C4-2B (cell line): Measurements from ENCODE around the gene RTL9.

ENCODE experiments used
- H3K27ac ChIP-seq: fragments of 450-650 bp; 2 replicates; pipeline ENCODE4 v1.5.1; 2017
- CTCF ChIP-seq: fragments of 450-650 bp; conservative IDR thresholded peaks from 2 replicates; pipeline ENCODE4 v1.5.1; 2017; ENCODE audit warnings: mild to moderate bottlenecking
- ZFX ChIP-seq: fragments of 450-650 bp; IDR thresholded peaks from 2 replicates; pipeline ENCODE4 v1.6.1; 2017

The RTL9 gene

GRCh38 chrX:110317061-110317819 is 41.4 kb upstream of the RTL9 start:
- TF ChIP-seq CTCF (no peak), ZFX (no peak)
- H3K27ac ChIP-seq: peak overlapping the region; percentile 91

GRCh38 chrX:110317820-110318663 is 40.6 kb upstream of the RTL9 start, which contains the start of gene AMMECR1:
AMMECR1 (minus strand) TSS chrX:110318085; CDS start chrX:110318071, 14 bp downstream.
- peak within 1 kb of the TSS; percentile 91 for H3K27ac ChIP-seq

DNA sequence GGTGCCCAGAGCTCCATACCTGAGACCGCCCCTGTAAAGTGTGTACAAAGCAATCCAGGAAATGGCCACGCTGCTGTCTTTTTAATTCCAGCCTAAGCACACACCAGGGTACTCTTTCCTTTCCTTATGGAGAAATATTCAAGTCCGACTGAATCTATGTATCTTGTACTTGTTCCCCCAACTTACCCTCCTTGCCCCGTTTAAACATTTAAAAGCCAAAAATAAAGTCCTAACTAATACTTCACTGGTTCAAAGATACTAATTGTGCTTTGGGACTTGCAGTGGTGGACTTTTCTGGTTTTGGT is 40.0 kb upstream of the RTL9 start:
- TF ChIP-seq ZFX (no peak), CTCF (no peak)
- H3K27ac ChIP-seq: peak overlapping the region; percentile 91

More at GRCh38 chrX:110317820-110318663, 40.6 kb upstream of the RTL9 start, which contains the start of gene AMMECR1:
- TF ChIP-seq CTCF: no peak
- TF ChIP-seq ZFX: no peak

GRCh38 chrX:110320381-110320987 is 38.2 kb upstream of the RTL9 start:
- no peak for TF ChIP-seq CTCF
- TF ChIP-seq ZFX: no peak
- H3K27ac ChIP-seq: no peak overlapping the region

DNA sequence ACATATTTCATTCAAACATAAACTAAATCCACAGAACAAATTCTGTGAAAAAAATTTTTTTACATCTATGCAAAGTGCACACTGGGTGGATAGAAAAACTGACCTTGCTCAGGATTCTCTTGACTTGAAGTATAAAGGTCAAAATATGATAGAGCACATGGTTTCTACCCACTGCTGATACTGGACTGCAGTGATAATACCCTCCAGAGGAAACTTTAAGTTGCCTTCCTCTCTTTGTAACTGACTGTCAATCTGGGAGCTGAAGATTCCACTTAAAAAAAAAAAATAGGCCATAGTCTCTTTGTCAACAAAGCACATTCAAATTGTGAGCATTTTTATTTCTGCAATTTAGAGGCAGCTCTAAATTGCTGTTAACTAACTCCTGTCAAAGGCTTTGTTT is 37.6 kb upstream of the RTL9 start:
- TF ChIP-seq ZFX (no peak), CTCF (no peak)
- no peak overlapping the region for H3K27ac ChIP-seq

DNA sequence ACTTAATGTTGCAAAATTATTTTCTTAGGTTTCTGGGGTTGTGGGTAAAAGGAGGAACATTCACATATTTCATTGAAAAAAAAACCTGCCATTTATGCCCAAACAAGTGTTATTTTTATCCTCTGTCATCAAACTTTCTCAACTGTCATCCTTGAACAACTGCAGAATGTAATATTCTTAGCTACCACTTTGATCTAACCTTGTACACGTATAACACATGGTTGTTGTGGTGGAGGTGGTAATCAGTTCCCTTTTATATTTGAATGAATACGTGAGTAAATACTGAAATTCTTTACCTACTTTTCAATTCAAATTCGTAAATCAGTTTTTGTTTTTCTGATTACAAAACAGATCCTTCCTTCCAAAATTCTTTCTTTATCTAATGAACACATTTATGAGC is 37.0 kb upstream of the RTL9 start:
- H3K27ac ChIP-seq: no peak overlapping the region
- no peak for TF ChIP-seq CTCF
- no peak for TF ChIP-seq ZFX

DNA sequence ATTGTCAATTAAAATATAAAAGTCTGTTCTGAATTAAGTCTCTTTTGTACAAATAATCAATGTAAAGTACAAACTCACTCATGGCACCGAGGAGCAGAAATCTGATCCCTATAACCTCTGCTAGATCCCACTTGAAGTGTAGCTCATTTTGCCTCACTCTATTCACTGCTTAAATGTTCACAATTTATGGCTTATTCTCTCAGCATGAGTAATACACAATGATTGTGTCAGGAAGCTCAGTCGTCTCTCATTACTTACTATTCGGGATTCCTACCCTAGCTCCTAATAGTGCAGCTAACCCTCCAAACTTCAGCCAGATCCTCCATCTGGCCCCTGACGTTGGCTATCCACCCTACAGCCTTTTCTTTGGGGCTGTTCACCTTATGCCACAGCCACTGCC is 36.0 kb upstream of the RTL9 start:
- H3K27ac ChIP-seq: no peak overlapping the region
- TF ChIP-seq ZFX (no peak), CTCF (no peak)
